Measurements from ENCODE around the gene MAP3K5.

MAP3K5 gene

GRCh38 chr6:136725124-136725523 lies 67.2 kb downstream of the MAP3K5 start:
- no peak overlapping the region for H3K4me3 ChIP-seq (ENCODE audit: low read depth, low read length)
- DNase-seq (ENCODE audit: low read depth), result no peak
- TF ChIP-seq CTCF (IDR thresholded peaks at IDR 0.05; ENCODE audit: control insufficient read depth, extremely low read depth, insufficient read depth), result no peak

DNA sequence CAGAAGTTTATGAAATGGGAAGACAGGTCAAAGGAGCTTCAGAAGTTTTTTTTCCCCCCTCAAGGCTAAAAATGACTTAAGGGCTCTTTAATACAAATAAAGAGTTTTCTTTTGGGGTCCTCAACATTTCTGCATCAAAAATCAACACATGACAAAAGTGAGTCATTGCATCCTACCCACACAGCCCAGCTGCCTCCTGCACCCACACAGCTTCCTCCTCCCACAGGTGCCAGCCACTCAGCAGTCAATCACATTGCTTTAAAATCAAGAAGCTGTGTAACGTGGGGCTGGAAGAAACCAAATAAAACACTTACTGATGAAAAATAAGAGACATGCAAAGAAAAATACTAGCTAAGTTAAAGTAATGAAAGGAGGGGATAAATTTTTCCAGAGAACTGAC lies 68.5 kb downstream of the MAP3K5 start:
- no peak for DNase-seq (ENCODE audit: low read depth)
- no peak overlapping the region for H3K4me3 ChIP-seq (ENCODE audit: low read depth, low read length)

GRCh38 chr6:136721467-136721866 lies 70.8 kb downstream of the MAP3K5 start:
- no peak for DNase-seq (ENCODE audit: low read depth)
- H3K4me3 ChIP-seq (ENCODE audit: low read depth, low read length), result no peak overlapping the region
- TF ChIP-seq CTCF (IDR thresholded peaks at IDR 0.05; ENCODE audit: control insufficient read depth, extremely low read depth, insufficient read depth), result no peak

More for the DNA sequence above, 68.5 kb downstream of the MAP3K5 start:
- TF ChIP-seq CTCF (IDR thresholded peaks at IDR 0.05; ENCODE audit: control insufficient read depth, extremely low read depth, insufficient read depth), result no peak

GRCh38 chr6:136720045-136720770 lies 72.1 kb downstream of the MAP3K5 start:
- DNase-seq (ENCODE audit: low read depth), result no peak
- H3K4me3 ChIP-seq (ENCODE audit: low read depth, low read length), result no peak overlapping the region
- no peak for TF ChIP-seq CTCF (IDR thresholded peaks at IDR 0.05; ENCODE audit: control insufficient read depth, extremely low read depth, insufficient read depth)

DNA sequence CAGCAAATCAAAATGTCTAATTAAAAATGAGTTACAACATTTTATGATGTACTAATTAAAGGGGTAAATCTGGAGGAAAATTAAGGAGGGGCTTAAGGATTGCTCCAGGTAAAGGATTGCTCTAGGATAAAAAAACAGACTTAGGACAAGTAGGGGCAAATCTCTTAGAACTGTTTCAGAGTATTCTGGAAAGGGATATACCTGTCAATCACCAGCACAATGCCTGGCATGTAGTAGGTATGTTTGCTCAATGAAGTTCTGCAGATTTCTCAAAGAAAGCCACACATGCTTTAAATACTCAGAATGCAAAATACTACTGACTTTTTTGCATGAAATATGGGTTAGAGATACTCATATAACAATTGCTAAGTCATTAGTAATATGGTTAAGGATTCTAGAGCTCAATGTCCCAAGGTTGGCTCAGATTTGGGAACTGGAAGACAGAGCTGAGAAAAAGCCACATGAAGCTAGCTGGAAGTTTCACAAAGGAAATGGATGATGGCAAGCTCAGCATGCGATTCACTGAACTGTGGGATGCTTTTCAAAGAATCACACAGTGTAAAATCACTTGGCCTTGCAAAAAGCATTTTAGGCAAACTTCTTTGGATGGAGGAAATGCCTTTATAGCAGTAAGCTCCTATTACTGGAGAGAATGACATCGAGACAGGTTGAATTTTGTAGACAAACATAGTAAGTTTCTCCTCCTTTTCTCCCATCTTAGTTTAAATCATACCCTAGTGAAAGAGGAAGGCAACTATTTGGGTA lies 72.8 kb downstream of the MAP3K5 start:
- TF ChIP-seq CTCF (IDR thresholded peaks at IDR 0.05; ENCODE audit: control insufficient read depth, extremely low read depth, insufficient read depth), result no peak
- no peak overlapping the region for H3K4me3 ChIP-seq (ENCODE audit: low read depth, low read length)
- DNase-seq (ENCODE audit: low read depth), result no peak

GRCh38 chr6:136718476-136718875 lies 73.8 kb downstream of the MAP3K5 start:
- no peak for DNase-seq (ENCODE audit: low read depth)
- no peak for TF ChIP-seq CTCF (IDR thresholded peaks at IDR 0.05; ENCODE audit: control insufficient read depth, extremely low read depth, insufficient read depth)
- H3K4me3 ChIP-seq (ENCODE audit: low read depth, low read length), result no peak overlapping the region

Measured in LNCaP clone FGC (cell line).